GM18507 (cell line): Measurements from ENCODE around the gene METTL15.
"Not testable (repeated sequence)": the region's sequence is repeated elsewhere in the genome, so short reads cannot be mapped to it uniquely, and the experiment has no call there.

ENCODE experiments used
- DNase-seq: peaks from one replicate; pipeline ENCODE4 v3.0.0; 2011; ENCODE audit warnings: low read depth; ENCODE audit not compliant: insufficient read length; ENCODE audit errors: extremely low spot score
- FAIRE-seq: peaks from 2 replicates; lab custom pipeline; 2011; peaks lifted over from hg19 to GRCh38; lab: Jason Lieb, UNC

METTL15 gene

DNA sequence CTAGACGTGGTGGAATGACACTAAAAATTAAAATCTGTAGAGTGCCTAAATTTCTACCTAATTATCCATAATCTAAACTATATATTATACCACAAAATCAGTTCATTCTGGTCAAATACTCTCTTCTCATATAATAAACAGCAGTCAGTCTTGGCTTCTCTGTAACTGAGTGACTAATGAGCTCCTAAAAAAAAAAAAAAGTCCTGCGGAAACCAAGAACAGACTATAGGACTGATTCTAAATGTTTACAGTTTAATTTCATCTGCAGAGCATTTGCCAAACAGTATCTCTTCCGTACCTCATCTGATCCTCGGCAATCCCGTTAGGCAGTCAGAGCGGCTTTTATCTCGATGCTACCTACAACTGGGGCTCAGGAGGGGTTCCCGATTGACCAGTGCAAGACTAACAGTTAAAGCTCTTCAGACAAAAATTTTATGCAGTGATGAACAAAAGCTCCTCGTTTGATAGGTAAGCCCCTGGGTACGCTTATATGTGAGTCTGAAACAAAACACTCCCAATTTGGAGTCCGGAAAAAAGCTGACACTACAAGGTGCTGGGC, 918 bp upstream of the METTL15 start:
- no peak for DNase-seq

DNA sequence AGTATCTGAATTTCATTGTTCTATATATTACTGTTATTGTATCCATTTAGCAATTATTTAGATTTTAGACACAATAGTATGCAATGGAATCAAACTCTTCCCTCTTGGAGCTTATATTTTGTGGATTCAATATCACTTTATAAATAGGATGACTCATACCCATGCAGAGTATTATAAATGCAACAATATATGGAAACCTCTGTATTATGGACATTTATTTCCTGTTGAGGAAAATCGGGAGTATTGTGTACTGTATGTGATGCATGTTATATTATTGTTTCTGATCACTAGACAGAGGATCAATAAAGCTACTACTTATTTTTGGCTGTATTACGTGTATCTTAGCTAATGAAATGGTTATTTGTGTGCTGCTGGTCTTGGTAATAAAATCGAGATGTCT, 770 bp downstream of the METTL15 start:
- no peak for FAIRE-seq
- no peak for DNase-seq

More for the DNA sequence above, 918 bp upstream of the METTL15 start:
- FAIRE-seq, result no peak

DNA sequence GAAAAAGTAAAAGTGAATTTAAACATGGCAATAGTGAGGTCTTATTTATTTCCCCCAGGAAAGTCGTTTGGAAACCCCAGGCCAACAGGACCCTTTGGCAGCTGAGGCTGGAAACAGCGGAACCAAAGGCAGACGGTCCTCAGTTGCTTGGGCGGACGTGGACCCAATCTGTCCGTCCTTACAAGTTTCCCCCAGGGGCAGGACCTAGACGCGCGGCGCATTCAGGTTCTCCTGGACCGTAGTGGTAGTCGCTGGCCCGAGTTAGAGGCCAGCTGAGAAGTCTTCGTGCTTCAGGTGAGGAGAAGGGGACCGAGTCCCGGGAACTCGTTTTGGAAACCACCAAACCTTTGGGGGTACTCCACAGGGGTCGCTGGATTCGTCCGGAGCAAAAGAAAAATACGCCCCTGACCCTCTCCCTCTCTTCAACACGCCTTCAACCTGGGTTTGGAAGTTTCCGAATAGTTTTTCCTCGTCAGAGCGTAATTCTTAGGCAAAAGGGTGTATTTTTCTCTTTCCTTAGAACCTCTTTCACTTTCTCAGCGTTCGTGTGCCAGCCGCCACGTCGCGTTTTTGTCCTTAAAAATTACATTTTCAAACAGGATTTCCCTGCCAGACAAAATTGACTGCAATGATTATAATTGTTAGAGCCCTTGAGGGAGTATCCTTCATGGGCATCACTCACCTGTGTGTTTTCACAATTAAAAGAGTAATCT, 2.1 kb downstream of the METTL15 start:
- peak; percentile 43 for DNase-seq
- peak; percentile 61 for FAIRE-seq

GRCh38 chr11:28110821-28111200, 2.6 kb downstream of the METTL15 start:
- no peak for DNase-seq

GRCh38 chr11:28114116-28114515, 5.9 kb downstream of the METTL15 start:
- DNase-seq (no peak), FAIRE-seq (no peak)

More at GRCh38 chr11:28110821-28111200, 2.6 kb downstream of the METTL15 start:
- FAIRE-seq, result no peak

DNA sequence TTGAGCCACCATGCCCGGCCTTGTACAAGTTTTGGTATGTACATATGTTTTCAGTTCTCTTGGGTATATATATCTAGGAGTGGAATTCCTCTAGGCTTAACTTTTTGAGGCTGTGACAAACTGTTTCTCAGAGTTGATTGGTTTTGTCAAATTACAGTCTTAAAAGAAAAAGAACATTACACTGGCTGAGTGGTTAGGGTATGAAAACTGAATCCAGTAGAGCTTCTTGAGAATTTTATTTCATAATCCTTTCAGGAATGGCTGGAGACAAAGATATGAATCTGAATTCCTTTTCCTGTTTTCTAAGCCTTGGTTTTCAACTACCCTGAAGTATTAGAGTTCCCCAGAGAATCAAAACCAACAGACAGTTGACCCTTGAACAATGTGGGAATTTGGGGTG, 6.5 kb downstream of the METTL15 start:
- DNase-seq (no peak), FAIRE-seq (no peak)

DNA sequence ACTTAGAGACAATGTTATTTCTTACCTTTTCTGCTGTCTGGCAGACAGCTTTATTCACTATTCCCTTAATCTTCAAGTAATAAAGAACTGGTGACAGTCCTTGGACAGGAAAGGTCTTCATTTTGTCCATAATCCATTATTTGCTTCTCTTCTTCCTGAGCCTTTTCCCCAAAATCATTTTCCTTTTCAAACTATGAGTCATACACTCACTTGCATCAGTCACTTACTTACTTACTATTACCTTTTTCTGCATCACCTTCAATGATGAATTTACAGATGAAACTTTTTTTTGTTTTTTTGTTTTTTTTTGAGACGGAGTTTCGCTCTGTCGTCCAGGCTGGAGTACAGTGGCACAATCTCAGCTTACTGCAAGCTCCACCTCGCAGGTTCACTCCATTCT, 9.5 kb downstream of the METTL15 start:
- FAIRE-seq (no peak), DNase-seq (no peak)

DNA sequence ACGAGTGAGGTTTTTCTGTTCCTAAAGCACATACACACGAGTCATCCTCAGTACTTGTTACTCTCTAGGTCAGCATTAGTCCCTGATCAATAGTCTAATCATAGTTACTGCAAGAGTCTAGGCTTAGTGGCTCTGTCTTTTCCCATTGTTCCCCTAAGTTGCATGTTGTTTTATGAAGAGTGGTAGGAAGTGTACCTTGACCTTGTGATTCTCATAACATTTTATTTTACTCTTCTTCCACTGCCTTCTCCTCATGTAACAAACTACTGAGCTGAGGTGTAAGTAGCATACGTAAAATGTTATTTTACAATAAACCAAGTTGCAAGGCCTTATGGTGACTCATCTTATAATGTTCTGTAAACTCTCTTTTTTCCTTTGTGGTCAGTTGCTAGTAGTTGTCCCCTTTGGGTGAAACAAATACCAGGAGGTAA, 15.0 kb downstream of the METTL15 start:
- no peak for DNase-seq
- no peak for FAIRE-seq

DNA sequence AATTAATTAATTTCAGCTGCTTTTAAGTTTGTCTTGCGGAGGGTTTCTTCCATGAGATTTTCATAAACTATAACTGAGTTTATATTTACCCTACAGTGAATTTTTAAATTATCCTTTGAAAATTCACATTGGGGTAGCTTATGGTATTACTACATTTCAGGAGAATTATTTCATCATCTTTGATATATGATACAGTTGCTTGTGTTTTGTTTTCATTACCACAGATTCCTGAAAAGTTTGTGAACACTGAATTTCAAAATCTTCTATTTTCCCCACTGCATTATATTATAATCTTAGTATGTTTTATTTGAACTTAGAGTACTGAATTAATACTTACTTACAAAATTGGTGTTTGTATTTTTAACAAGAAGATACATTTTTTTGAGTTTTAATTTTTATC, 24.4 kb downstream of the METTL15 start:
- DNase-seq (no peak), FAIRE-seq (no peak)

- DNase-seq, result no peak
- no peak for FAIRE-seq
Measured at GRCh38 chr11:28133146-28133545, 25.0 kb downstream of the METTL15 start.

- not testable (repeated sequence) for DNase-seq, FAIRE-seq
Measured at GRCh38 chr11:28136157-28136556, 28.0 kb downstream of the METTL15 start.

GRCh38 chr11:28137366-28137765, 29.2 kb downstream of the METTL15 start:
- no peak for FAIRE-seq
- no peak for DNase-seq

DNA sequence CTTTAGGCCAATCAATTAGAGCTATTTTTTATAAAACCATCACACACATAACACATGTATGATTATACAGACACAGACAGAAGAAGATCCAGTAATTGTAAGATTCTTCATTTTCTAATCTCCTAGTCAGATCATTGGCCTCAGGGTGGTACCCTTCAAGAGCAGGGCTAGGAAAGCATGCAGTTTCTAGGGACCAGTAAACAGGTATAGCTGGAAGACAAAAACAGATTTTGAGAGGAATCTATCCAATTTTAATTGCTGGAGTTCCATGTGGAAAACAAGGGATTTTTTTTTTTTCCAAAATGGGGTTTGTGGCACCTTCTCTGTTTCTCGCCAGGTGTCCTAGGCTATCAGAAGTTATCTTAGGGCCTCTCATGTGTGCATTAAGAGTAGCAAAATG, 29.6 kb downstream of the METTL15 start:
- DNase-seq, result no peak
- no peak for FAIRE-seq

- no peak for FAIRE-seq
- no peak for DNase-seq
Measured at GRCh38 chr11:28139841-28140415, 31.7 kb downstream of the METTL15 start.

DNA sequence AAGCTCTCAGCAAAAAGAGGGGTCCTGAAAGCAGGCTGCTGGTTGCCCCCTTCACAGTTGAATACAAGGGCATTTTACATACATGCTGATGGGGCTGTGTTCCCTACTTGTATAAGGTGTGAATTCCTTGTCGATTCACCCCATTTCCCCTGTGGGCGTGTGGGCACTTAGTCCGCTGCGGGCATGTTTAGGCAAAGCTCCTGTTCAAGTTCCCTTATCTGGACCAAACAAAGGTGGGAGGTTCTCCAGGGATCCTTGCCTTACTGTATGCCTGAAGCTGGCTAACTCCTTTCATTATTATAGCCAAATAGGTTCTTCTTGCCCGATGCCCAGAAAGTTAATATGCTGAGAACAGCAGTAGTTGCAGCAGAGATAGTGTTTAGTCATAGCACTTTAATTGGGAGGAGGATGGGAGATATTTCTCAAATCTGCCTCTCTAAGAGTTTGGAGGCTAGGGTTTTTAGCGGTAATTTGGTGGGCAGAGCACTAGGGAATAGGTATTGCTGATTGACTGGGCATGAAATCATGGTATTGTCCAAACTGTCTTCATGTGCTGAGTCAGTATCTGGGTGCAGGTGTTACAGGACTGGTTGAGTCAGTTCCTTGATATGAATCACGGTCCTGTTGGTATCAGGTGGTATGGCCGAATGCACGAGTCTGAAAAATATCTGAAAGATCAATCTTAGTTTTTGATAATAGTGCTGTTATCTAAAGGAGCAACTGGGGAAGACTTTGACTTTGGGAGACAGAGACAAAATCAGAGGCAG, 32.7 kb downstream of the METTL15 start:
- FAIRE-seq, result no peak
- no peak for DNase-seq

DNA sequence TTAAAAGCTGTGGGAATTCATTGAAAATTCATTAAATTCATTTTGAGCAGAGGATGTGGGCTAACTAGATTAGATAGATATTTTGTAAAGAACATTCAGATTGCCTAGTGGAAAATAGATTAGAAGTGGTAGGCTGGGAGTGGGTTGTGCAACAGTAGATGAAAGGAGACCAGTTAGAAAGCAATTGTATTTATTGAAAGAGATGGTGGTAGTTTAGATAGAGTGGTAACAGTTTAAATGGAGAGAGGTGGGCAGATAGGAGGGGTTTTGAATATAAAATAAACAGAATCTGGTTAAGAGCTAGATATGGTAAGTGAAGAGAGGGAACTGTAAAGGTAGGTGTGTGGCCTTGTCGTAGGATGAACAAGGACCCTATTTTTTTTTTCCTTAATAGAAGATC, 34.5 kb downstream of the METTL15 start:
- FAIRE-seq (no peak), DNase-seq (no peak)

DNA sequence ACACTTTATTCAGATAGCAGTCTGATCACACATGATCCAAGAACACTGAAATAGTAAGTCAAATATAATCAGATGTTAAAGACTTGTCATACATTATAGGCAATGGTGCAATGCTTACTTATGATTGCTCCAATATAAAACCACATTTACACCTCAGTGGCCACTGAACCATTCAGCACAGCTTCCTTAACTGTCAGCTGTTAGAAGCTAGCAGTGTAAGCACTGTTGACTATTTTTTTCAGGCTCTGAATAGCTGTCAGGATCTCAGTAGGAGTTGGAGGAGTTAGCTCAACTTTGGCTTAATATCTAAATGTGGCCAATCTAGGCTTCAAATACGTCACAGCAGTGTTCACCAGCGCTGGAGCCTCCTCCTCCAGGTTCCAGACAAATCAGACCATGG, 36.6 kb downstream of the METTL15 start:
- FAIRE-seq, result no peak
- no peak for DNase-seq

- DNase-seq, result no peak
- no peak for FAIRE-seq
Measured at GRCh38 chr11:28146123-28146751, 38.0 kb downstream of the METTL15 start.

- no peak for FAIRE-seq
Measured at GRCh38 chr11:28152743-28153142, 44.6 kb downstream of the METTL15 start.

GRCh38 chr11:28153586-28153985, 45.4 kb downstream of the METTL15 start:
- FAIRE-seq (no peak), DNase-seq (no peak)

More at GRCh38 chr11:28152743-28153142, 44.6 kb downstream of the METTL15 start:
- DNase-seq, result no peak
